ENCODE data around the gene CNTNAP5. TPM values are rescaled to one million over a fixed set of nuclear protein-coding genes. Genes with fewer than 3 reads are reported as not detected.

Gene CNTNAP5
- total RNA-seq, 1 experiment from 2014 or later, result 0.11 TPM

DNA sequence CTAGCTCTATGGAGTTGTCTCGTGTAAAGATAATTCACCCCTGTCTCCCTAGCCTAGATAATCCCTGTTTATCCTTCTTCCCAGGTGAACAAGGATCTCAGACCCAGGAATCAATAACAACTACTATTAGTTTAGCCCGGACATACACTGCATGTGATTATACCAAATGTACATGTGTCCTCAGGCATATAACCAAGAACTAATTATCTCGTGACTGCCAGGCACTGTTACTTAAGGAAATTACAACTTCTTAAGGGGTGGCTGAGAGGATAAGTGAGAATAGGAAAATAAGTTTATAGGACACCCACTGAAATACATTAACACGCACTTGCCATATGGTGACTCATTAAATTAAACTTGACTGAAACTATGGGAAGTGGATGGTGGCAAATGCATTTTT lies 126.6 kb downstream of the CNTNAP5 start:
- no peak for DNase-seq (ENCODE audit: low read depth)

DNA sequence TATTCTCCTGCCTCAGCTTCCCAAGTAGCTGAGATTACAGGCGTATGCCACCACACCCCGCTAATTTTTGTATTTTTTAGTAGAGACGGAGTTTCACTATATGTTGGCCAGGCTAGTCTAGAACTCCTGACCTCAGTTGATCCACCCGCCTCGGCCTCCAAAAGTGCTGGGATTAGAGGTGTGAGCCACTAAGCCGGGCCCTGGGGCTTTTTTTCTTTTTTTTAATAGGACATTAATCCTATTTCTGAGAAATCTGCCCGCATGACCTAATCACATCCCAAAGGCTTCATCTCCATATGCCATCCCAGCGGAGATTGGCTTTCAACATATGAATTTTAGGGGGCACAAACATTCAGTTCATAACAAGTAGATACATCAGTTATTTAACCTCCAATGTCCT lies 128.6 kb downstream of the CNTNAP5 start:
- DNase-seq (ENCODE audit: low read depth), result no peak

GRCh38 chr2:124159166-124159565 lies 134.1 kb downstream of the CNTNAP5 start:
- no peak for DNase-seq (ENCODE audit: low read depth)

GRCh38 chr2:124161542-124161941 lies 136.5 kb downstream of the CNTNAP5 start:
- DNase-seq (ENCODE audit: low read depth), result no peak

DNA sequence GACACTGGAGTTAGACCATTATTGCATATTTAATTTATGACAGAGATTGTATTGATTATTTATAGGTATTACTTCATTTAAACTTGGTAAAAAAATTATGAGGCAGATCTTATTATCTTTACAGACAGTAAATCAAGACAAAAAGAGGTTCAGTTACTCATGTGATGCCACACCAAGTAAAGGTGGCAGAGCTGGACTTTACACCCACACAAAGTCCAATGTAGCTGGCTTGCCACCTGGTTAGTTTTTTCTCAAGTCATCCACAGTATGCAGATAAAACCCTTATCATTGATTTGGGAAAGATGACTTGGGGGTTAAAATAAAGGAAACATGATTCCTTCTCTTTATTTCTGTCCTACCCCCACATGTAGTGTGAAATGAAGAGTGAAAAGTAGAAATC lies 137.2 kb downstream of the CNTNAP5 start:
- no peak for DNase-seq (ENCODE audit: low read depth)

GRCh38 chr2:124163840-124164239 lies 138.8 kb downstream of the CNTNAP5 start:
- DNase-seq (ENCODE audit: low read depth), result no peak

GRCh38 chr2:124165698-124166097 lies 140.6 kb downstream of the CNTNAP5 start:
- DNase-seq (ENCODE audit: low read depth), result no peak

- DNase-seq (ENCODE audit: low read depth), result no peak
These were observed 146.5 kb downstream of the CNTNAP5 start for GRCh38 chr2:124171472-124172063.

- no peak for DNase-seq (ENCODE audit: low read depth)
These were observed 153.6 kb downstream of the CNTNAP5 start for GRCh38 chr2:124178719-124179118.

- no peak for DNase-seq (ENCODE audit: low read depth)
These were observed 155.5 kb downstream of the CNTNAP5 start for GRCh38 chr2:124180635-124181034.

DNA sequence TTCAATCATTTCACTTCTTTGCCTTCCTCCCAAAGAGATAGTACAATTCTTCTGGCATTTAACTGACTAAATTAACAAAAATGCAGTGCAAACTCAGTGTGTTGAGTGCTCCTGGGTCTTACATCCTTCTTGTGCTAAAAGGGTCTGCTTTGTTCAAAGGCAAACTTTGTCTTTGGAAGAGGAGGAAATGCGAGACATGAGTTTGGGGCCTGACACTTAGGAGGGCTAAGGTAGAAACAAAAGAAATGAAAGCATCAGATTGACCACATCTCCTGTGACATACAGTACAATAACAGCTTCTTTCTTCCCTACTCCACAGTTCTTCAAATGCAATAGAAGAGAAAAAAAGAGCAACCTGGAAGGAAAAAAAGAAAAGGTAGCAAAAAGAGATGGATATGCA lies 161.7 kb downstream of the CNTNAP5 start:
- no peak for DNase-seq (ENCODE audit: low read depth)

DNA sequence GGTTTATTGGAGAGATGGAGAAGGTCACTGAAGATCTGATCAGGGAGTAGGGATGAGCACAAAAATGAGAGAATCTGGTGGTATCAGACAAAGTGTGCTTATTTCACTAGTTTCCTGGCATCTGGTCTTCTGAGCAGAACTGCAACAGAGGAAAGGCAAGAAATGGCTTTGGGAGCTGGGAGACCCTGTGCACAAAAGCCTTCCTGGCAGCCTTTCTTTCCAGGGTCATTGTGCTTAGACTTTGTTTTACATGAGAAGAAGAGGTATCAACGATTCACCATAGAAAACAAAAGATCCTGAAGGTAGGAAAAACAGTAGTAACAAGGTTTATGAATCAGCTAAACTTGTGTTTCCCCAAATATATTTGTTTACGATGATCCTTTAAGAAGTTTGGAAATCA lies 162.9 kb downstream of the CNTNAP5 start:
- no peak for DNase-seq (ENCODE audit: low read depth)

- peak; percentile 6 for DNase-seq (ENCODE audit: low read depth)
These were observed 168.6 kb downstream of the CNTNAP5 start for GRCh38 chr2:124193706-124194105.

GRCh38 chr2:124201713-124202112 lies 176.6 kb downstream of the CNTNAP5 start:
- no peak for DNase-seq (ENCODE audit: low read depth)

DNA sequence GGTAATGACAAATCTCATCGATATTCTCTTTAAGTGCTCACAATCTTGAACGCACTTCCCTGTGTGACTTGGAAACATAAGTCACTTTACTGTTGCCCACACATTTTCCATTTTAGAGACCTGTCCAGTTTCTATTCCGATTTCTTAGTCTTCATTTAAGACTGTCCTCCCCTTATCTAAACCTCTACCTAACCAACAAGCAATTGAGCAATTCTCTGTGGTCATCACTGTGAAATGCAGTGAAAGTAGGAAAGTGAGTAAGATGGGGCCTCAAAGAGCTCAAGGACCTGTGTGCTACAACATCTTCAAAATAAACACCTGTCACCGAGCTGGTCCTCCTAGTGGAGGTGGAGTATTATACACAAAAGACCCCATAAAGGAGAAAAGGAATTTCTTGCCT lies 184.4 kb downstream of the CNTNAP5 start:
- no peak for DNase-seq (ENCODE audit: low read depth)

- DNase-seq (ENCODE audit: low read depth), result no peak
These were observed 186.4 kb downstream of the CNTNAP5 start for GRCh38 chr2:124211461-124211860.

DNA sequence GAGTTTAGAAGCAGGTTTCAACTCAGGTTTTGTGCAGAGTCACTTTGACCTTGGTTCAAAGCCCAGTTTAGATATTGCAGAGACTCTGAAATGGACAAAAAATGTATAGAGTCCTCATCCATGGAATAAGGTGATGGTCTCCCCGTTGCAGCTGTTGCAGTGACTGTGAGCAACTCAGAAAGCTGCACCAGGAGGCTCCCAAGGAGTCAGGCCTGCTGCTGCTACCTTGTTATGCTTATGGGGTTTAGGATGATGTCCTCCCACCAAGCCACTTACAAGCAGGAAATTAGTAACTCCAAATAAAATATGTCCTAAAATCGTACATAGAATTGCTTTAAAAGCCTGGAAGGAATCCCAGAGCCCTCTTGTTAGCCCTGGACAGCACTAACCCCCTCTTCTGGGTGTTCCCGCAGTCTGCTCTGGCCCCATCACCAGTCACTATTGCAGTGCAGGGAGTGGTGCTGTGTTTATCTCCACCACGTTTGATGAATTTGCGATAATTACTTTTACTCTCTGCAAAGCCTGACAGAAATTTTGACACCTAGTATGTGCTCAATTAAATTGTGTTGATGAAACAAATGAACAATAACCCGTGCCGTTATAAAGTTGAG lies 189.0 kb downstream of the CNTNAP5 start:
- no peak for DNase-seq (ENCODE audit: low read depth)

- no peak for DNase-seq (ENCODE audit: low read depth)
These were observed 221.1 kb downstream of the CNTNAP5 start for GRCh38 chr2:124246170-124246569.

DNA sequence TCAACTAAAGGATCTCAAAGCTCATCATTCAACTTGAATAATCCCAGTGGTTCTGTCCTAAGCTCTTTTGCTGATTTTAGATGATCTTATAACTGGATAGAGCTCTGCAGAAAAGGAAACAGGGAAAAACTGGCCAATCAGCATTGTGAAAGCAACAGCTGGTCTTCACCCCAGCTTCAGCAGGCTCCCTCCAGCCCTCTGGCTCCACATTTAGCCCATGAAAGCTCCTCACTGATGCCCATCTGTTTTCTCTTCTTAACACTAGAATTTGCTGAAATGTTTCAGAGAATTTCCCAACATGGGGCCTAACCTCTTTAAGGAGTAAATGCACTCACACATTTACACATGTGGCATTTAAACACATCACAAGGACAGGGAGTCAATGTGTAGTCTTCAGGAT lies 223.3 kb downstream of the CNTNAP5 start:
- DNase-seq (ENCODE audit: low read depth), result no peak

DNA sequence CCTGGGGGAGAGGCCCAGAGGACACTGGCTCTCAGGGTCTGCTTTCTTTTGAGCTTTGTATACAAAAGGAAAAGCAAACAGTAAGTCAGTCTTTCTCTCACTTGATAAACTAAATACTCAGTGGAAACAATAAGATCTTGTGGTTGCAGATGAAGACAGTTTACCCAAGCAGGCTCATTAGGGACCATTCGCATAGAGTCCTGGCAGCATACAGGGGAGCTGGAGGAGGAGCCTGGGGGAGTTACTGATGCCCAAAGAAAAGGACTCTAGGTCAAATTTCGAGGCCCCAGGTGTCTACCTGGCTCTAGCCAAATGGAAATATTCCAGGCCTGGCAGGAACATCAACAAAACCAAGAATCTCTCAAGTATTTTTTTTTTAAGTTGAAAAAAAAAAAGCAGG lies 225.3 kb downstream of the CNTNAP5 start:
- DNase-seq (ENCODE audit: low read depth), result no peak

DNA sequence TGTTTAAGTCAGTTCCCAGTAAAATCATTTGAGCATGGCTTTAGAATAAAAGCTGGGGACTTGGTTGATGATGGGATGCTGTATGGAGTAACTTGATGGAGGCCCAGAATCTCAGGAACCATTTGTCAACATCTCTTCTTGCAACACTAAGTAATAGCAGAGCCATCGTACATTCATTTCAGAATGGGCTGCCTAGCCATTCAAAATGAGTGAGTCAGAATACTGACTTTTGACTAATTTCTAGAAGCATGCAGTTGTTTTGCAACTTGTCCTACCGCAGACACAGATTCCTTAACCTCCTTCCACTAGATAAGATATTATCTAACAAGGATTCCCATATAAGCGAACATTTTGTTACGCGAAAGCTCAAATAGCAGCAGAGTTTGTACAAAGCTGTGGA lies 229.5 kb downstream of the CNTNAP5 start:
- peak; percentile 9 for DNase-seq (ENCODE audit: low read depth)

- no peak for DNase-seq (ENCODE audit: low read depth)
These were observed 232.0 kb downstream of the CNTNAP5 start for GRCh38 chr2:124257120-124257519.

DNA sequence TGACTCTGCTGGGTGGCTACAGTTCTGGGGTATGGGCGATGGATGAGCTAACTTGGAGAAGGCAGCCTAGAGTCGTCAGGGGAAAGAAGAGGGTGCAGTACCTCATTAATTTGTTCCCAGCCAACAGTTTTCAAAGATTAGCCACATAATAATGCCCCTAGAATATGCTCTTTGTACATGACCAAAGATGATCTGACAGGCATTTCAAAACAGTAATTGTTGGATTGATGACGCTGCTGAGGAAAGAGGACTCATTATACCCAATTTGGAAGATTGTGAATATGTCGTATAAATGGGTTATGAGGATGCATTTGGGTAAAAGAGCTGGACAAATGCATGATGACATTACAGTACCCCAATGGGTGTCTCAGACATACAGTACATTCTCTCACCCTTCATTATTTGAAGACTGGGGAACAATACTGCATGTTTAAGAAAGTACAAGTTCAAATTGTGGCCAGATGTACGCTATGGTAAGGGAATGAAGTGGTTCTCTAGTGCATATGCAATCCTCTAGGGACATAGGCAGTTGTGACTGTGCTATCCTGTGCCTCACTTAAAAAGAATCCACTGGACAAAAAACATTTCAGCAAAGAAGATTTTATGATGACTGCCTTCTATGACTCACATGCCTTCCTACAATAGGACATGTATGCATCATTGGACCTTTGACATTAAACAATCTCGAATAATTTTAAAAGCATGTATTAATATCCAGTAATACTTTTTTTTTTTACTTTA lies 233.2 kb downstream of the CNTNAP5 start:
- DNase-seq (ENCODE audit: low read depth), result peak; percentile 71

Measured in HT1080 (cell line).